LNCaP clone FGC (cell line): Measurements from ENCODE around the gene BNIP3.
"Not testable (repeated sequence)": the region's sequence is repeated elsewhere in the genome, so short reads cannot be mapped to it uniquely, and the experiment has no call there.

Source experiments
- DNase-seq: peaks from one replicate; pipeline ENCODE4 v3.0.0-alpha.2; 2011; ENCODE audit warnings: low read depth
- H3K4me3 ChIP-seq: 2 replicates; pipeline ENCODE4 v1.5.1; 2011; ENCODE audit warnings: mild to moderate bottlenecking, low read depth, low read length, control low read depth
- TF ChIP-seq, protein P1 (sequence below): IDR thresholded peaks from 2 replicates; pipeline ENCODE4 v1.5.1; 2012; ENCODE audit warnings: mild to moderate bottlenecking; ENCODE audit not compliant: control insufficient read depth, insufficient read depth; ENCODE audit errors: extremely low read depth

Gene BNIP3

GRCh38 chr10:131925716-131926115, 56.0 kb downstream of the BNIP3 start:
- H3K4me3 ChIP-seq = no peak overlapping the region
- TF ChIP-seq, protein P1, sequence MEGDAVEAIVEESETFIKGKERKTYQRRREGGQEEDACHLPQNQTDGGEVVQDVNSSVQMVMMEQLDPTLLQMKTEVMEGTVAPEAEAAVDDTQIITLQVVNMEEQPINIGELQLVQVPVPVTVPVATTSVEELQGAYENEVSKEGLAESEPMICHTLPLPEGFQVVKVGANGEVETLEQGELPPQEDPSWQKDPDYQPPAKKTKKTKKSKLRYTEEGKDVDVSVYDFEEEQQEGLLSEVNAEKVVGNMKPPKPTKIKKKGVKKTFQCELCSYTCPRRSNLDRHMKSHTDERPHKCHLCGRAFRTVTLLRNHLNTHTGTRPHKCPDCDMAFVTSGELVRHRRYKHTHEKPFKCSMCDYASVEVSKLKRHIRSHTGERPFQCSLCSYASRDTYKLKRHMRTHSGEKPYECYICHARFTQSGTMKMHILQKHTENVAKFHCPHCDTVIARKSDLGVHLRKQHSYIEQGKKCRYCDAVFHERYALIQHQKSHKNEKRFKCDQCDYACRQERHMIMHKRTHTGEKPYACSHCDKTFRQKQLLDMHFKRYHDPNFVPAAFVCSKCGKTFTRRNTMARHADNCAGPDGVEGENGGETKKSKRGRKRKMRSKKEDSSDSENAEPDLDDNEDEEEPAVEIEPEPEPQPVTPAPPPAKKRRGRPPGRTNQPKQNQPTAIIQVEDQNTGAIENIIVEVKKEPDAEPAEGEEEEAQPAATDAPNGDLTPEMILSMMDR = no peak
- no peak for DNase-seq

GRCh38 chr10:131925011-131925649, 56.6 kb downstream of the BNIP3 start:
- TF ChIP-seq, protein P1 = no peak
- DNase-seq = peak; percentile 87
- H3K4me3 ChIP-seq = no peak overlapping the region

- no peak for DNase-seq
- no peak overlapping the region for H3K4me3 ChIP-seq
- TF ChIP-seq, protein P1 = no peak
Observed at GRCh38 chr10:131923038-131923756, 58.5 kb downstream of the BNIP3 start.

GRCh38 chr10:131921184-131921583, 60.5 kb downstream of the BNIP3 start:
- no peak for DNase-seq
- no peak overlapping the region for H3K4me3 ChIP-seq
- TF ChIP-seq, protein P1 = no peak

GRCh38 chr10:131920693-131921092, 61.0 kb downstream of the BNIP3 start:
- DNase-seq = no peak

GRCh38 chr10:131920151-131920550, 61.6 kb downstream of the BNIP3 start:
- H3K4me3 ChIP-seq = no peak overlapping the region
- TF ChIP-seq, protein P1 = no peak
- DNase-seq = no peak

More at GRCh38 chr10:131920693-131921092, 61.0 kb downstream of the BNIP3 start:
- no peak overlapping the region for H3K4me3 ChIP-seq
- TF ChIP-seq, protein P1 = no peak

DNA sequence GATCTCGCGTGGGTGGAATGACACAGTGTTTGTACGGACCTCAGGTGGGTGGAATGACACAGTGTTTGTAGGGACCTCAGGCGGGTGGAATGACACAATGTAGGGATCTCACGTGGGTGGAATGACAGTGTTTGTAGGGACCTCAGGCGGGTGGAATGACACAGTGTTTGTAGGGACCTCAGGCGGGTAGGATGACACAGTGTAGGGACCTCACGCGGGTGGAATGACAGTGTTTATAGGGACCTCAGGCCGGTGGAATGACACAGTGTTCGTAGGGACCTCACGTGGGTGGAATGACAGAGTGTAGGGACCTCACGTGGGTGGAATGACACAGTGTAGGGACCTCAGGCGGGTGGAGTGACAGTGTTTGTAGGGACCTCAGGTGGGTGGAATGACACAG, 62.3 kb downstream of the BNIP3 start:
- not testable (repeated sequence) for H3K4me3 ChIP-seq, DNase-seq
